ENCODE results near the gene ABCB9.

DNA sequence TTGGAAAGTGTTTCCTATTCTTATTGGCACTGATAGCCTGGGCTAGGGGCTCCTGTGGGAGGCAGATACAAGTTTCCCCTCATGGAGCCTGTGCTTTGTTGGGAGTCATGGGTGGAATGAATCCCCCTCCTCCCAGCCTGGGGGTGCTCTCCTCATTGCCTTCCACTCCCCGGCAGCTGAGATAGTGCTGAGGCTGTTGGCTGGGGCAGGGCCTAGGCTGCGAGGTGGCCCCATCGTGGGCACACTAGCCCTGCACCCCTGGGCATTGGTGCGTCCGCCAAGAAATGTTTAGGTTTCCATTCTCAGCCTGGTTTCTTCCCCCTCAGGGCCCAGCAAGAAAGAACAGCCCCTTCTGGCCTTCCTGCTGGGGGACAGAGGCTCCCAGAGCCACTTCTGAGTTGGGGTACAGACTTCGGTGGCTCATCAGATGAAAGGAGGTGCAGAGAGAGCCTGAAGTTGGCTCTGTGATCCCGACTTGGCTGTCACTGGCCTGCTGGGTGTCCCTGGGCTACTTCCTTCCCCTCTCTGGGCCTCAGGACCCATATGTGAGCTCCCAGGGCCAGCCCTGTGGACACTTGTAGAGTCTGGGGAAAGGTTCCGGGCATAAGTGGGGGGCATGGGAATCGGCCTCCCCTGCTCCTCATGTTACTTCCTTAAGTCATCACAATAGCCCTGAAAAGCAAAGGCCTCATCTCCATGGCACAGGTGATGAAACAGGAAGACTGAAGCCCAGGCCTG, 11.6 kb upstream of the ABCB9 start:
- TF ChIP-seq, protein P1, sequence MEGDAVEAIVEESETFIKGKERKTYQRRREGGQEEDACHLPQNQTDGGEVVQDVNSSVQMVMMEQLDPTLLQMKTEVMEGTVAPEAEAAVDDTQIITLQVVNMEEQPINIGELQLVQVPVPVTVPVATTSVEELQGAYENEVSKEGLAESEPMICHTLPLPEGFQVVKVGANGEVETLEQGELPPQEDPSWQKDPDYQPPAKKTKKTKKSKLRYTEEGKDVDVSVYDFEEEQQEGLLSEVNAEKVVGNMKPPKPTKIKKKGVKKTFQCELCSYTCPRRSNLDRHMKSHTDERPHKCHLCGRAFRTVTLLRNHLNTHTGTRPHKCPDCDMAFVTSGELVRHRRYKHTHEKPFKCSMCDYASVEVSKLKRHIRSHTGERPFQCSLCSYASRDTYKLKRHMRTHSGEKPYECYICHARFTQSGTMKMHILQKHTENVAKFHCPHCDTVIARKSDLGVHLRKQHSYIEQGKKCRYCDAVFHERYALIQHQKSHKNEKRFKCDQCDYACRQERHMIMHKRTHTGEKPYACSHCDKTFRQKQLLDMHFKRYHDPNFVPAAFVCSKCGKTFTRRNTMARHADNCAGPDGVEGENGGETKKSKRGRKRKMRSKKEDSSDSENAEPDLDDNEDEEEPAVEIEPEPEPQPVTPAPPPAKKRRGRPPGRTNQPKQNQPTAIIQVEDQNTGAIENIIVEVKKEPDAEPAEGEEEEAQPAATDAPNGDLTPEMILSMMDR (IDR thresholded peaks at IDR 0.05): no peak
- no peak for TF ChIP-seq POLR2A (IDR thresholded peaks at IDR 0.05)

All from uterus (tissue), 2 donors.